ENCODE data around the gene NRDE2.

- no peak for TF ChIP-seq POLR2A (IDR thresholded peaks at IDR 0.05)
- TF ChIP-seq CTCF (IDR thresholded peaks at IDR 0.05), result no peak
Observed at GRCh38 chr14:90280096-90280495, 51.6 kb downstream of the NRDE2 start.
